Adipose tissue (tissue), 3 donors: ENCODE measurements around the gene DYNC1H1. TPM values are rescaled to one million over a fixed set of nuclear protein-coding genes. Genes with fewer than 3 reads are reported as not detected.

Experiments
- H3K27ac ChIP-seq: one replicate; pipeline ENCODE4 v1.5.1; 2013; ENCODE audit warnings: low read depth, low read length
- WGBS, 3 donors: extraction: QIAGEN DNeasy Blood & Tissue Kit; methylation state at CpG; one replicate each; pipeline ENCODE4 v1.1.7; 2013; 5-methylcytosine and 5-hydroxymethylcytosine counted together
- polyA plus RNA-seq, 3 donors: library from polyadenylated mRNA; stranded (reverse); fragments of 200-250 nt; gene quantifications; one replicate each; pipeline ENCODE4 v1.2.3, GENCODE V29; 2013
- donor health status: healthy with polysubstance abuse.
- donor health status: Bipolar disorder and iron deficiency.
- donor health status: healthy.

Gene DYNC1H1
- polyA plus RNA-seq, 3 donors: 62.7 to 161 (median 92.1) TPM

DNA sequence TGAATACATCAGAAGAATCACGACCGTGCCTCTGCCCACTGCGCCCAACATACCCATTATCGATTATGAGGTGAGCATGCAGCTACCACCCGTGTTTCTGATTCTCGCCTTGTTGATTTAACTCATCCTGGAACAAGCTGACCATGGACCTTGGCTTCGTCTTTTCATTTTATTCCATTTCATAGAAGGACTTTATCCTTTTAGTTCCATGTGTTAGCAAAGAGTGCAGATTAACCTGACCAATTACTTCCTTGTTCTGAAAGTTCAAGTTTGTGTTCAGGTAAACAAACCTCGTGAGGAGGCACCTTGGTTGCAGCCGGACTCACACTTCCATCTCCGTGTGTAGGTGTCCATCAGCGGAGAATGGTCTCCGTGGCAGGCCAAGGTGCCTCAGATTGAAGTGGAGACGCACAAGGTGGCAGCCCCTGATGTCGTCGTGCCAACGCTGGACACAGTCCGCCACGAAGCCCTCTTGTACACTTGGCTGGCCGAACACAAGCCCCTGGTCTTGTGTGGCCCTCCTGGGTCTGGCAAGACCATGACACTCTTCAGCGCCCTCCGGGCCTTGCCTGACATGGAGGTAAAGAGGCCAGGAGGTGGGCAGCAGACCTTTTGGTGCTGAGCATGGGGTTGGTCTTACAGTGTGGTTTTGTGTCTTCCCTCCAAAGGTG lies 52.2 kb downstream of the DYNC1H1 start:
- no peak overlapping the region for H3K27ac ChIP-seq
- WGBS, 3 donors: 94 to 97% (median 96%) methylated on average over 21 of the region's 21 CpGs

DNA sequence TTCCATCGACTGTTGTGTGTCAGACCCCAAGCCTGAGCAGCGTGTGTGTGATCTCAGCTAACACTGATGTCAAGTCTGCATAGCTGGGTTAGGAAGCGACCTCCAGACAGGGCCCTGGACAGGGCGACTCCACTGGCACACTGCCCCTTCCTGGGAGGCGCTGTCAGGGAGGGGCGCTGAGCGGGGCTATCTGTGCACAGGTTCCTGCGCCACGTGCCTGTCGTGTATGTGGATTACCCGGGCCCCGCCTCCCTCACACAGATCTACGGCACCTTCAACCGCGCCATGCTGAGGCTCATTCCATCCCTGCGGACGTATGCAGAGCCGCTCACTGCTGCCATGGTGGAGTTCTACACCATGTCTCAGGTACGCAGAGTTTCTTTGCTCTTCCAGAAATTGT lies 53.9 kb downstream of the DYNC1H1 start:
- WGBS, 3 donors: 91 to 95% (median 95%) methylated on average over 19 of the region's 19 CpGs
- H3K27ac ChIP-seq: no peak overlapping the region

GRCh38 chr14:102019006-102019540 lies 54.7 kb downstream of the DYNC1H1 start:
- WGBS, 3 donors: 91 to 93% (median 91%) methylated on average over 9 of the region's 9 CpGs
- H3K27ac ChIP-seq: no peak overlapping the region

DNA sequence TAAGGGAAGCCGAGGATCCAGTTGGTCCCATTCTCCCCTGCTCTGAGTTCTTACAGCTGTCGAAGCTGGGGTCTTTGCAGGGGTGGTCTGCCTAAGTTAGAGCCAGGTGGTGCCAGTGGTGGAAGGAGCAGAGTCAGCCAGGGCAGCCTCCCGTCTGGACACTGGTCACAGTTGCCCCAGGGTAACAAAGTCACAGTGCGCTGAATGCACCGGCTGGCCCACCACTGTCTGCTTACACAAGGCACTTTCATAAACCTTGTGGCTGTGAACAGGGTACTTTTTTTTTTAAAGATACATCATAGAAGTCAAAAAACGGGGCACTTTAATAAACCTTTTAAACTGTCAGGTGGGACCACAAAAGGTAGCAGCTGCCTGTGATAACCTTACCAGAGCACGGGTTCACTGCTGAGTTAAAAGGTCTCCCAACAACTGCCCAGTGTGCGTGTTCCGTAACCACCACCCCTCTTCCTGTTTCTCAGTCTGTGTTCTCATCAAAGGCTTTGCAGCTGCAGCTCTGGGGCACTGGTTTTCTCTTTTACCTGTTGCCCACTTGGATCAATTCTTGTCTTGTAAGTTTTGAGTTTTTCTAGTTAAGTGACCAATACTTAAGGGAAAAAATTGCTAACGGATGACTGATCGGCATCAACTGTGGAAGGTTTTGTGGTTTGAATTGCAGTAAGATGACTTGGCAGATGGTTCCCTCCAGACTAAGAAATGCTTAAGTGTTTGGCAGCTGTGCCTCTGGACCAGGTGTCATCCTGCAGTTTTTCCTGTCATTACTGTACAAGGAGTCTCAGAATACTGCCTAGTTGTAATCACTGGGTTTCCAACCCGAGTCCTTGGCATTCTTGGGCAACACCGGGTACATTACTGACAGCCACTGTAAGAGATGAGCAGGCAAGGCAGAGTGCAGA lies 55.9 kb downstream of the DYNC1H1 start:
- WGBS, 3 donors: 66 to 87% (median 71%) methylated on average over 13 of the region's 13 CpGs
- no peak overlapping the region for H3K27ac ChIP-seq

DNA sequence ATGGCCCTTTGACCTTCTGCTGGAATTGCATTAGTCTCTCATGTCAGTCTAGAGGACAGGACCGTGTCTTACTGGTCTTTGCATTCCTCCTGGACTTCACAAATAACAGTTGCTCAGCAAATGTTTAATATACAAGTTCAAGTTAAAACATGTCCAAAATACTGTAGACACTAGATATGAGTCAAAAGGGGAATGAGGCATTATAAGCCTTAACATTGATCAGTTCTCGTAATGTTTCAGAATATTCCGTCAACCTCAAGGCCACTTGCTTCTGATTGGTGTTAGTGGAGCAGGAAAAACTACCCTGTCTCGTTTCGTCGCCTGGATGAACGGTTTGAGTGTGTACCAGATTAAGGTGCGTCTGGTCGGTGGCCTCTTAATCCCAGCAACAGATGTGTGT lies 62.6 kb downstream of the DYNC1H1 start:
- H3K27ac ChIP-seq: no peak overlapping the region
- WGBS, 3 donors: 71 to 93% (median 88%) methylated on average over 9 of the region's 9 CpGs

DNA sequence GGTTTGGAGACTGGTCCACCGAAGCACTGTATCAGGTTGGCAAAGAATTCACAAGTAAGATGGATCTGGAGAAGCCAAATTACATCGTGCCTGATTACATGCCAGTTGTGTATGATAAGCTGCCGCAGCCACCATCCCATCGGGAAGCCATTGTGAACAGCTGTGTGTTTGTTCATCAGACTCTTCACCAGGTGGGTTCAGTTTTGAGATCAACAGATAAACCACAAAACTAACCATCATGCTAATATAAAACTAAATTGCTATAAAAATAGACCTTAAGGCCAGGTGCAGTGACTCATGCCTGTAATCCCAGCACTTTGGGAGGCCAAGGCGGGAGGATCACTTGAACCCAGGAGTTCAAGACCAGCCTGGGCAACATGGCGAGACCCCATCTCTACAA lies 63.6 kb downstream of the DYNC1H1 start:
- no peak overlapping the region for H3K27ac ChIP-seq
- WGBS, 3 donors: 90 to 94% (median 92%) methylated on average over 6 of the region's 6 CpGs

- no peak overlapping the region for H3K27ac ChIP-seq
- 67 to 81% (median 73%) methylated on average over 3 of the region's 3 CpGs for WGBS, 3 donors
These were observed 64.4 kb downstream of the DYNC1H1 start for GRCh38 chr14:102028733-102029132.

DNA sequence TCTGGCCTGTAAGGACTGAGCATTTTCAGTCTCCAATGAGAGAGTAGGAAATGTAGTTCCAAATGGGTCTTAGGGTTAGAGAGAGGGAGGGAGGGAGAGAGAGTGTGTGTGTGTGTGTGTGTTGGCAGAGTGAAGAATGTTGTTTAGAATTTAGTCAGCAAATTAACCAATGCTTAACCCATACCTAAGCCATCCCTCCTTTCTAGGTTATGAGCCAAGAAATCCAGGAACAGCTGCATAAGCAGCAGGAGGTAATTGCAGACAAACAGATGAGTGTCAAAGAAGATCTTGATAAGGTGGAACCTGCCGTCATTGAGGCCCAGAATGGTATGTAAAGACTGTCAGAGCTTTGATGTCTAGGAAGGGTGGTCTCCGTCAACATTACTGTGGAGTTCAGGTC lies 65.6 kb downstream of the DYNC1H1 start:
- WGBS, 3 donors: 70 to 86% (median 83%) methylated on average over 2 of the region's 2 CpGs
- H3K27ac ChIP-seq: no peak overlapping the region

- WGBS, 3 donors: 94 to 96% (median 95%) methylated on average over 13 of the region's 13 CpGs
- H3K27ac ChIP-seq: no peak overlapping the region
These were observed 68.9 kb downstream of the DYNC1H1 start for GRCh38 chr14:102033241-102033640.

GRCh38 chr14:102034301-102034700 lies 69.9 kb downstream of the DYNC1H1 start:
- H3K27ac ChIP-seq: no peak overlapping the region
- 84 to 91% (median 91%) methylated on average over 11 of the region's 11 CpGs for WGBS, 3 donors

- 92 to 95% (median 94%) methylated on average over 9 of the region's 9 CpGs for WGBS, 3 donors
- no peak overlapping the region for H3K27ac ChIP-seq
These were observed 71.5 kb downstream of the DYNC1H1 start for GRCh38 chr14:102035914-102036313.

DNA sequence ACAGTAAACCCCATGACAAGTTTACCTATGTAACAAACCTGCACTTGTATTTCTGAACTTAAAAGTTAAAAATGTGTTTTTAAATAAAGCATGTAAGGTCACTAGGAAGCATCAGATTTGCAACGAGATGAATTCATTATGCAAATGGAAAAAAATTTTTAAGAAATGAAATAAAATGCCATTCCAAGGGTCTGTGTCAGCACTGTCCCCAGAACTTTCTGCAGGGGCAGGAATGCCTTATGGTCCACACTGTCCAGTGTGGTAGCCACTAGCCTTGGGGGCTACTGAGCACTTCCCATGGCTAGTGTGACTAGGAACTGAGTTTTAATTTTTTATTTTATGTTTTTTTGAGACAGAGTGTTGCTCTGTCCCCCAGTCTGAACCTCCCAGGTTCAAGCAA lies 73.3 kb downstream of the DYNC1H1 start:
- 60 to 75% (median 75%) methylated on average over 1 of the region's 1 CpG for WGBS, 3 donors
- H3K27ac ChIP-seq: no peak overlapping the region

- WGBS, 3 donors: 92 to 94% (median 94%) methylated on average over 16 of the region's 16 CpGs
- H3K27ac ChIP-seq: no peak overlapping the region
These were observed 74.8 kb downstream of the DYNC1H1 start for GRCh38 chr14:102039157-102039556.

- H3K27ac ChIP-seq: no peak overlapping the region
- WGBS, 3 donors: 93% methylated on average over 13 of the region's 13 CpGs
These were observed 75.8 kb downstream of the DYNC1H1 start for GRCh38 chr14:102040153-102040552.

- H3K27ac ChIP-seq: no peak overlapping the region
- WGBS, 3 donors: 91 to 96% (median 95%) methylated on average over 9 of the region's 9 CpGs
These were observed 78.3 kb downstream of the DYNC1H1 start for GRCh38 chr14:102042699-102043098.

DNA sequence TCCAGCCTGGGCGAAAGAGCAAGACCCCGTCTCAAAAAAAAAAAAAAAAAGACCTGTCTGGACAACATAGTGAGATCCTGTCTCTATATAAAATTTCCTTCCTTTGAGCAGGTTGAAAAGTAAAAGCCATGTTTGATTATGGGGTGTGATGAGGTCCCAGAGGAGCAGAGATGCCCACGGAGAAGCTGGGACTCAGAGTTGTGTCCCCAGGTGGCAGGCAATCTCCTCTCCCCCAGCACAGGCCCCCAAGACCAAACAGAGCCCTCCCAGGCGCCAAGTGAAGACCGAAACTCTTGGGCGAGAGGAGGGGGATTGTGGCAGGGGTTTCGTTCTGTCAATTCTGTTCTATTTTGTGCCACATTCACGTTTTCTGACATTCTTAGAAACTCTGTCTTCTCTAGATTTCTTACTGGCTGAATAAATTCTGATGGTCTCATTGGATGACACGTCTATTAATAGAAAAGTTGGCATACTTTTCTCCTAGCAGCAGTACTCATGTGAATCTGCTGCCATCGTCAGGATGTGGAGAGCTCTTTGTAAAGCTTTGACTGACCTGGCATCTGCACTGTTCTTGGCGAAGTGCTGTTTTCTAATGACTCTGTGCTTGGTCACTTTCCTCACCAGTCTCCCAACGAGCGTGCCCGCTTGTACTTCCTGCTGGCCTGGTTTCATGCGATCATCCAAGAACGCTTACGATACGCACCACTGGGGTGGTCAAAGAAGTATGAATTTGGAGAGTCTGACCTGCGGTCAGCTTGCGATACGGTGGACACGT lies 79.1 kb downstream of the DYNC1H1 start:
- no peak overlapping the region for H3K27ac ChIP-seq
- WGBS, 3 donors: 82 to 90% (median 88%) methylated on average over 22 of the region's 22 CpGs

- no peak overlapping the region for H3K27ac ChIP-seq
- WGBS, 3 donors: 76 to 88% (median 81%) methylated on average over 13 of the region's 13 CpGs
These were observed 80.2 kb downstream of the DYNC1H1 start for GRCh38 chr14:102044566-102044965.

DNA sequence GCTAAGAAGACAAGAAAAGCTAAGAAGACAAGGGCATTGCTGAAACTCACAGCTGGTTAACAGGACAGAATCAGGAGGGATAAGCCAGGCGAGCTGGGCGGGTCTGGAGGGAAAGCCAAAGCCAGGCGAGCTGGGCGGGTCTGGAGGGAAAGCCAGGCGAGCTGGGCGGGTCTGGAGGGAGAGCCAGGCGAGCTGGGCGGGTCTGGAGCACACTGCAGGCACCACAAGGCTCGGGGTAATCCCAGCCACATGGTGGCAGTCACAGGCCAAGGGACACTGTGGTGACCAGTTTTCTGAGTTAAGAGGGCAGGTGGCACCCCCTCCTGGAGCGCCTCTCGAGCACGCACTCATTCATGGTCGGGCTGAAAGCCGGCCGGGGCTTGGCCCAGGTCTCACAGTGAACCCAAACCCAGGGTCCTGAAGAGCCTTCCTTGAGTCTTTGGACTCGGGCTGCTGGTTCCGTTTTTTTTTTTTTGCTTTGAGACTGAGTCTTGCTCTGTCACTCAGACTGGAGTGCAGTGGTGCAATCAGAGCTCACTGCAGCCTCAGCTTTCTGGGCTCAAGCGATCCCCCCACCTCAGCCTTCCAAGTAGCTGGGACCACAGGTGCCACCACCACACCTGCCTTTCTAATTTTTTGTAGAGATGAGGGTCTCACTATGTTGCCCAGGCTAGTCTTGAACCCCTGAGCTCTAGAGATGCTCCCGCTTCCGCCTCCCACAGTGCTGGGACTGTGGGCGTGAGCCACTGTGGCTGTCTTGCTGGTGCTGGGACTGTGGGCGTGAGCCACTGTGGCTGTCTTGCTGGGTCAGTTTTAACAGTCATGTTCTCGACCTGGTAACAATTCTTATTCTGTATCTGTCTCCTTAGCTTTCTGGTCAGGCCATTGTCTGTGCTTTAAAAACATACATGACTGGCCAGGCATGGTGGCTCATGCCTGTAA lies 82.2 kb downstream of the DYNC1H1 start:
- WGBS, 3 donors: 40 to 74% (median 57%) methylated on average over 23 of the region's 23 CpGs
- H3K27ac ChIP-seq: no peak overlapping the region
